ENCODE data around the gene LEFTY1. TPM values are rescaled to one million over a fixed set of nuclear protein-coding genes. Genes with fewer than 3 reads are reported as not detected.
A peak's percentile ranks its signal among the peaks of the same experiment; 100 is the strongest.

The LEFTY1 gene
- total RNA-seq, 3 donors from 2014 or later = 0.48 TPM; not detected in 2

GRCh38 chr1:225897595-225898514 is 8.9 kb upstream of the LEFTY1 start:
- H3K27ac ChIP-seq = peak overlapping the region; percentile 68 to 69
- TF ChIP-seq POLR2A (IDR thresholded peaks at IDR 0.05) = no peak
- no peak for TF ChIP-seq CTCF (IDR thresholded peaks at IDR 0.05)
- TF ChIP-seq POLR2AphosphoS5 (IDR thresholded peaks at IDR 0.05) = no peak

GRCh38 chr1:225896937-225897549 is 8.1 kb upstream of the LEFTY1 start:
- H3K9me3 ChIP-seq = no peaks in the 10 kb centered on the region
- peaks cover 0 to 4% of the 10 kb centered on the region in 2 donors for H3K4me1 ChIP-seq
- H3K36me3 ChIP-seq = no peaks in the 10 kb centered on the region
- no peak overlapping the region for H3K4me3 ChIP-seq
- TF ChIP-seq POLR2A (IDR thresholded peaks at IDR 0.05) (no peak), POLR2AphosphoS5 (IDR thresholded peaks at IDR 0.05) (peak in 1 of 3 donors; percentile 44)
- intact Hi-C loops (cut with DNase I; ENCODE audit: low total_unique reads) = no loop called here
- DNase-seq (ENCODE audit: low spot score in 2 of 2) = no peak
- no peaks in the 10 kb centered on the region for H3K27me3 ChIP-seq
- peak overlapping the region; percentile 68 to 69 for H3K27ac ChIP-seq

More at GRCh38 chr1:225897595-225898514, 8.9 kb upstream of the LEFTY1 start:
- Histone ChIP-seq H3K27me3 (no peaks in the 10 kb centered on the region), H3K9me3 (no peaks in the 10 kb centered on the region), H3K4me3 (no peak overlapping the region), H3K36me3 (no peaks in the 10 kb centered on the region), H3K4me1 (peaks cover 0 to 4% of the 10 kb centered on the region in 2 donors)
- intact Hi-C loops (cut with DNase I; ENCODE audit: low total_unique reads) = no loop called here
- DNase-seq (ENCODE audit: low spot score in 2 of 2) = no peak

GRCh38 chr1:225896494-225896893 is 7.5 kb upstream of the LEFTY1 start:
- TF ChIP-seq POLR2A (IDR thresholded peaks at IDR 0.05) (no peak), POLR2AphosphoS5 (IDR thresholded peaks at IDR 0.05) (no peak), CTCF (IDR thresholded peaks at IDR 0.05) (no peak)
- H3K4me3 ChIP-seq = no peak overlapping the region
- H3K4me1 ChIP-seq = peaks cover 0 to 4% of the 10 kb centered on the region in 2 donors
- no peaks in the 10 kb centered on the region for H3K9me3 ChIP-seq
- no peak for DNase-seq (ENCODE audit: low spot score in 2 of 2)
- H3K27ac ChIP-seq = peak overlapping the region; percentile 68 to 69
- intact Hi-C loops (cut with DNase I; ENCODE audit: low total_unique reads) = no loop called here
- H3K36me3 ChIP-seq = no peaks in the 10 kb centered on the region
- H3K27me3 ChIP-seq = no peaks in the 10 kb centered on the region

- no peaks in the 10 kb centered on the region for H3K27me3 ChIP-seq
- peaks cover 0 to 4% of the 10 kb centered on the region in 2 donors for H3K4me1 ChIP-seq
- intact Hi-C loops (cut with DNase I; ENCODE audit: low total_unique reads) = no loop called here
- H3K36me3 ChIP-seq = no peaks in the 10 kb centered on the region
- no peak overlapping the region for H3K27ac ChIP-seq
- DNase-seq (ENCODE audit: low spot score in 2 of 2) = no peak
- no peaks in the 10 kb centered on the region for H3K9me3 ChIP-seq
- H3K4me3 ChIP-seq = no peak overlapping the region
- no peak for TF ChIP-seq POLR2A (IDR thresholded peaks at IDR 0.05)
- TF ChIP-seq CTCF (IDR thresholded peaks at IDR 0.05) = no peak
- no peak for TF ChIP-seq POLR2AphosphoS5 (IDR thresholded peaks at IDR 0.05)
These were observed 3.4 kb upstream of the LEFTY1 start for GRCh38 chr1:225892307-225892706.

GRCh38 chr1:225891229-225891972 is 2.5 kb upstream of the LEFTY1 start:
- no peak overlapping the region for H3K4me3 ChIP-seq
- H3K27me3 ChIP-seq = no peaks in the 10 kb centered on the region
- no peaks in the 10 kb centered on the region for H3K36me3 ChIP-seq
- intact Hi-C loops (cut with DNase I; ENCODE audit: low total_unique reads) = no loop called here
- H3K27ac ChIP-seq = peak overlapping the region; percentile 25 to 88
- peak in 1 of 2 donors; percentile 69 for DNase-seq (ENCODE audit: low spot score in 2 of 2)
- no peak for TF ChIP-seq POLR2AphosphoS5 (IDR thresholded peaks at IDR 0.05)
- TF ChIP-seq CTCF (IDR thresholded peaks at IDR 0.05) = no peak
- no peak for TF ChIP-seq POLR2A (IDR thresholded peaks at IDR 0.05)
- H3K4me1 ChIP-seq = peaks cover 0 to under 1% of the 10 kb centered on the region in 2 donors
- H3K9me3 ChIP-seq = no peaks in the 10 kb centered on the region
